ENCODE data around the gene NFIX. TPM values are rescaled to one million over a fixed set of nuclear protein-coding genes. Genes with fewer than 3 reads are reported as not detected.

NFIX gene
- total RNA-seq, 4 donors from 2014 or later: 27.4 to 381 (median 78.4) TPM

- Histone ChIP-seq H3K27me3 (no peaks in the 10 kb centered on the region), H3K27ac (peak overlapping the region; percentile 87 to 93), H3K4me3 (peak overlapping the region; percentile 36 to 40), H3K36me3 (no peaks in the 10 kb centered on the region), H3K4me1 (peaks cover 5 to 37% of the 10 kb centered on the region in 2 donors), H3K9me3 (no peaks in the 10 kb centered on the region)
- no peak for TF ChIP-seq POLR2A (IDR thresholded peaks at IDR 0.05)
- TF ChIP-seq, protein P1, sequence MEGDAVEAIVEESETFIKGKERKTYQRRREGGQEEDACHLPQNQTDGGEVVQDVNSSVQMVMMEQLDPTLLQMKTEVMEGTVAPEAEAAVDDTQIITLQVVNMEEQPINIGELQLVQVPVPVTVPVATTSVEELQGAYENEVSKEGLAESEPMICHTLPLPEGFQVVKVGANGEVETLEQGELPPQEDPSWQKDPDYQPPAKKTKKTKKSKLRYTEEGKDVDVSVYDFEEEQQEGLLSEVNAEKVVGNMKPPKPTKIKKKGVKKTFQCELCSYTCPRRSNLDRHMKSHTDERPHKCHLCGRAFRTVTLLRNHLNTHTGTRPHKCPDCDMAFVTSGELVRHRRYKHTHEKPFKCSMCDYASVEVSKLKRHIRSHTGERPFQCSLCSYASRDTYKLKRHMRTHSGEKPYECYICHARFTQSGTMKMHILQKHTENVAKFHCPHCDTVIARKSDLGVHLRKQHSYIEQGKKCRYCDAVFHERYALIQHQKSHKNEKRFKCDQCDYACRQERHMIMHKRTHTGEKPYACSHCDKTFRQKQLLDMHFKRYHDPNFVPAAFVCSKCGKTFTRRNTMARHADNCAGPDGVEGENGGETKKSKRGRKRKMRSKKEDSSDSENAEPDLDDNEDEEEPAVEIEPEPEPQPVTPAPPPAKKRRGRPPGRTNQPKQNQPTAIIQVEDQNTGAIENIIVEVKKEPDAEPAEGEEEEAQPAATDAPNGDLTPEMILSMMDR (IDR thresholded peaks at IDR 0.05): no peak
- peak; percentile 55 to 65 for DNase-seq
- intact Hi-C loops (cut with DNase I; ENCODE audit: low total_unique reads): no loop called here
These were observed 103.2 kb downstream of the NFIX start for GRCh38 chr19:13098277-13099072.

DNA sequence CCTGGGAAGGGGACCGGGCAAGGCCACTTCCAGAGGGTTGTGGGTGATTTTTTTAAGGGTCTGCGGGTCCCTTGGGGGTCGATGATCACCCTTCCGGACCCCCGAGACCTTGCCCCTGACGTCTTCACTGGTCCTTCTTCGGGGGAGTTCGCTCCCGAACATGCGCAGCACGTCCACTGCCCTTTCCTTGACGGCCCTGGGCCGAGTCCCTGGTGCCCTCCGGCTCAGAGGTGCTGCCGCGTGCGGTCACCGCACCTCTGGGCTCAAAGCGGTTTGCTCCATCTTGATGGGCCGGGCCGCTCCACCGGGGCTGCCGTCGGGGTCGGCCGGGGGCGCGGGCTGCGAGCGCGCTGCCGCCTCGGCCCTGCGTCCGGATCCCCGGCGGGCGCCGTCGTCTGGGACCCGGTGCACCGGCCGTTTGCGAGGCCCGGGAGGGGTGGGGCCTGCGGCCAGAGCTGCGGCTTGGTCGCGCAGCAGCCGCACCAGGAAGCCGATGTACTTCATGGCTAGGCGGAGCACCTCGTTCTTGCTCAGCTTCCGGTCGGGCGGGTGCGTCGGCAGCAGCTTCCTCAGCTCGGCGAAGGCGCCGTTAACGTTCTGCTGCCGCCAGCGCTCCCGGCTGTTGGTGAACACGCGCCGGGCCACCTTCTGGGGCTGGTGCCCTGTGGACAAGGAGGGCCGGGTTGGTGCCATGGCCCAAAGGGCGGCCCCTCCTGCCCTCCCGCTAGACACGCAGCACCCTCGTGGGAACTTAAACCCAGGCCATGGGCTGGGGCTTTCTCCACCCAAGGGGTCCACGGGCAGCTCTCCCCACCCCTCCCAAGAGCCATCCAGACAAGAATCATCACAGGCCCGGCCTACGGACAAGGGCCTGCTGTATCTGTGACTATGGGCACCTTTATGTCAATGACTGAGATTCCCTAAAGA is 104.1 kb downstream of the NFIX start:
- peak; percentile 25 to 35 for TF ChIP-seq POLR2A (IDR thresholded peaks at IDR 0.05)
- TF ChIP-seq, protein P1 (IDR thresholded peaks at IDR 0.05): no peak
- no peaks in the 10 kb centered on the region for H3K27me3 ChIP-seq
- no peaks in the 10 kb centered on the region for H3K9me3 ChIP-seq
- H3K36me3 ChIP-seq: no peaks in the 10 kb centered on the region
- intact Hi-C loops (cut with DNase I; ENCODE audit: low total_unique reads): no loop called here
- DNase-seq: peak; percentile 70 to 77
- peaks cover under 1 to 29% of the 10 kb centered on the region in 2 donors for H3K4me1 ChIP-seq
- peak overlapping the region; percentile 87 to 93 for H3K27ac ChIP-seq
- H3K4me3 ChIP-seq: peak overlapping the region; percentile 36 to 40

DNA sequence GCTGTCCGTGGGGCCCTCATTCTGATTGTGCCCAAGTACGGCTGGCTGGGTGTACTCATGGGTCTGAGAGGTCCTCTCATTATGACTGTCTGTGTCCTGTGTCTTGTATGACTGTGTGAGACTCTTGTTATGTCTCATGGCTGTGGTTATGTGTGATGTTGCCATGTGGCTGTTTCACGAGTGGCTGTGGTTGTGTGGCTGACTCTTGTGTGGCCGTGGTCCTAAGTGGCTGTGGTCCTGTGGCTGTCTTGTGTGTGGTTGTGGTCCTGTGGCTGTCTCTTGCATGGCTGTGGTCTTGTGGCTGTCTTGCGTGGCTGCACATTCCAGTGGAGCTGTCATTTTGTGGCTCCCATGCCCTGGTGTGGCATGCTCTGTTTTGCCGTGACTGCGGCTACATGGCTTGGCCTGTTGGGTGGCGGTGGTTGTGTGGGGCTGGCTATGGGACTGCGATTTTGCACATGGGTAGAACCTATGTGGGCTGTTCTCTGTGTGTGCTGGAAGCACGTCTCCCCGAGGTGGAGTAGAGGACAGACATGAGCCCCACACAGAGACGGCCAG is 104.8 kb downstream of the NFIX start:
- no peak for TF ChIP-seq POLR2A (IDR thresholded peaks at IDR 0.05)
- TF ChIP-seq, protein P1 (IDR thresholded peaks at IDR 0.05): no peak
- Histone ChIP-seq H3K27ac (peak overlapping the region; percentile 87 to 93), H3K4me3 (no peak overlapping the region), H3K4me1 (peaks cover 0 to 25% of the 10 kb centered on the region in 2 donors), H3K9me3 (no peaks in the 10 kb centered on the region), H3K36me3 (no peaks in the 10 kb centered on the region), H3K27me3 (no peaks in the 10 kb centered on the region)
- peak in 1 of 2 donors; percentile 26 for DNase-seq
- intact Hi-C loops (cut with DNase I; ENCODE audit: low total_unique reads): no loop called here

GRCh38 chr19:13100841-13101589 is 105.7 kb downstream of the NFIX start:
- TF ChIP-seq, protein P1 (IDR thresholded peaks at IDR 0.05): peak in 1 of 4 experiments; percentile 14
- no peak for TF ChIP-seq POLR2A (IDR thresholded peaks at IDR 0.05)
- no peaks in the 10 kb centered on the region for H3K36me3 ChIP-seq
- no peaks in the 10 kb centered on the region for H3K27me3 ChIP-seq
- intact Hi-C loops (cut with DNase I; ENCODE audit: low total_unique reads): no loop called here
- H3K4me3 ChIP-seq: no peak overlapping the region
- no peaks in the 10 kb centered on the region for H3K9me3 ChIP-seq
- H3K27ac ChIP-seq: peak overlapping the region; percentile 80 to 87
- DNase-seq: peak in 1 of 2 donors; percentile 43
- peaks cover 0 to 20% of the 10 kb centered on the region in 2 donors for H3K4me1 ChIP-seq
